Measurements from ENCODE around the gene ATG16L2.
"Not testable (repeated sequence)": the region's sequence is repeated elsewhere in the genome, so short reads cannot be mapped to it uniquely, and the experiment has no call there.

The ATG16L2 gene

GRCh38 chr11:72856065-72856464, 41.9 kb downstream of the ATG16L2 start:
- DNase-seq = no peak

- DNase-seq = no peak
Measured at GRCh38 chr11:72856551-72857345, 42.5 kb downstream of the ATG16L2 start.

- DNase-seq = not testable (repeated sequence)
Measured at GRCh38 chr11:72858267-72858666, 44.1 kb downstream of the ATG16L2 start.

- no peak for DNase-seq
Measured at GRCh38 chr11:72859126-72859525, 44.9 kb downstream of the ATG16L2 start.

- no peak for DNase-seq
Measured at GRCh38 chr11:72860010-72860409, 45.8 kb downstream of the ATG16L2 start.

GRCh38 chr11:72860592-72860991, 46.4 kb downstream of the ATG16L2 start:
- no peak for DNase-seq

- no peak for DNase-seq
Measured at GRCh38 chr11:72863091-72863490, 48.9 kb downstream of the ATG16L2 start.

- DNase-seq = no peak
Measured at GRCh38 chr11:72863916-72864315, 49.7 kb downstream of the ATG16L2 start.

GRCh38 chr11:72864702-72865655, 50.8 kb downstream of the ATG16L2 start:
- peak; percentile 12 to 20 for DNase-seq

GRCh38 chr11:72867970-72868369, 53.8 kb downstream of the ATG16L2 start:
- DNase-seq = no peak

GRCh38 chr11:72869831-72870230, 55.6 kb downstream of the ATG16L2 start:
- DNase-seq = no peak

- peak in 1 of 2 experiments; percentile 59 for DNase-seq
Measured at GRCh38 chr11:72871119-72871518, 56.9 kb downstream of the ATG16L2 start.

GRCh38 chr11:72872012-72872411, 57.8 kb downstream of the ATG16L2 start:
- no peak for DNase-seq

- DNase-seq = no peak
Measured at GRCh38 chr11:72875736-72876135, 61.5 kb downstream of the ATG16L2 start.

- no peak for DNase-seq
Measured at GRCh38 chr11:72876147-72876546, 61.9 kb downstream of the ATG16L2 start.

All from NCI-H446 (cell line).